Measurements from ENCODE around the gene TBXAS1.

GRCh38 chr7:139876622-139877283 is 47.7 kb downstream of the TBXAS1 start:
- TF ChIP-seq CTCF (IDR thresholded peaks at IDR 0.05) (no peak), CREB1 (CRISPR knock-in tag; IDR thresholded peaks at IDR 0.05) (no peak), E2F5 (CRISPR knock-in tag; IDR thresholded peaks at IDR 0.05) (no peak), ATF3 (CRISPR knock-in tag; conservative IDR thresholded peaks at IDR 0.05) (no peak), JUN (CRISPR knock-in tag; IDR thresholded peaks at IDR 0.05) (no peak), MXD4 (CRISPR knock-in tag; IDR thresholded peaks at IDR 0.05; ENCODE audit: borderline replicate concordance) (no peak), PREB (CRISPR knock-in tag; IDR thresholded peaks at IDR 0.05; ENCODE audit: borderline replicate concordance) (no peak), ZNF423 (CRISPR knock-in tag; IDR thresholded peaks at IDR 0.05) (no peak), GTF2I (CRISPR knock-in tag; conservative IDR thresholded peaks at IDR 0.05) (no peak)
- TF ChIP-seq, protein P1, sequence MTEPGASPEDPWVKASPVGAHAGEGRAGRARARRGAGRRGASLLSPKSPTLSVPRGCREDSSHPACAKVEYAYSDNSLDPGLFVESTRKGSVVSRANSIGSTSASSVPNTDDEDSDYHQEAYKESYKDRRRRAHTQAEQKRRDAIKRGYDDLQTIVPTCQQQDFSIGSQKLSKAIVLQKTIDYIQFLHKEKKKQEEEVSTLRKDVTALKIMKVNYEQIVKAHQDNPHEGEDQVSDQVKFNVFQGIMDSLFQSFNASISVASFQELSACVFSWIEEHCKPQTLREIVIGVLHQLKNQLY (CRISPR knock-in tag; IDR thresholded peaks at IDR 0.05), result no peak

Data from WTC11 (cell line).